ENCODE data around the gene FEZ2. TPM values are rescaled to one million over a fixed set of nuclear protein-coding genes. Genes with fewer than 3 reads are reported as not detected.

FEZ2 gene
- total and polyA plus RNA-seq, 9 of the 15 experiments (the other 6 are each of a cell fraction or from before 2014, with no cell fraction given) = 9.9 to 35.5 (median 20.1) TPM

DNA sequence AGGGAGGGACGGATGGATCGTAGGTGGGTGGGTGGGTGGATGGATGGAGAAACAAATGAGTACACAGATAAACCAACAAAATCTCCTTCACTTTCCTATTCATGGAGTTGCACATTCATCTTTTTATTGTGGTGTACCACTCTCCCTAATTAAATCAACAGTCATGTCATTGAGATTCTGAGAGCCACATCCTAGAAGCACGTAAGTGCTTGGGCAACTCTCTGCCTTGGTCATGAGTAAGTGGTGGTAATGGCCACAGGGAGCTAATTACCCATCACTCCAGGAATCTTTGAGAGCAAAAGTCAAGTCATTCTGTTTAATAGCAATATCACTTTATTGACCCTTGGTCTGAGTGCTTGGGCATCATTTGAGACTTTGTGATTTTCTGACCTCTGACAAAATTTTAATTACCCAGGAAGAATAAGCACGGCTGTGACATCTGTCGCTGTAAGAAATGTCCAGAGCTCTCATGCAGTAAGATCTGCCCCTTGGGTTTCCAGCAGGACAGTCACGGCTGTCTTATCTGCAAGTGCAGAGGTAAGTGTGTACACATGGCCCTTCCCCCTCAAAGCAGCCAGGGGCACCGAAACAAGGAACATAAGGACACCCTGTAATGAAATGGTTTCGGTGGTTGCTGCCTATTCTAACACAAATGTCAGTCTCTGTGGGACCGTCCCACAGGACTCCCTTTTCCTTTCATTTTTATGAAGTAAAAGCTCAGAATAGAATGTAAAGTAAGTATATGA is 85.9 kb downstream of the FEZ2 start (continued):
- TF ChIP-seq, protein P1, sequence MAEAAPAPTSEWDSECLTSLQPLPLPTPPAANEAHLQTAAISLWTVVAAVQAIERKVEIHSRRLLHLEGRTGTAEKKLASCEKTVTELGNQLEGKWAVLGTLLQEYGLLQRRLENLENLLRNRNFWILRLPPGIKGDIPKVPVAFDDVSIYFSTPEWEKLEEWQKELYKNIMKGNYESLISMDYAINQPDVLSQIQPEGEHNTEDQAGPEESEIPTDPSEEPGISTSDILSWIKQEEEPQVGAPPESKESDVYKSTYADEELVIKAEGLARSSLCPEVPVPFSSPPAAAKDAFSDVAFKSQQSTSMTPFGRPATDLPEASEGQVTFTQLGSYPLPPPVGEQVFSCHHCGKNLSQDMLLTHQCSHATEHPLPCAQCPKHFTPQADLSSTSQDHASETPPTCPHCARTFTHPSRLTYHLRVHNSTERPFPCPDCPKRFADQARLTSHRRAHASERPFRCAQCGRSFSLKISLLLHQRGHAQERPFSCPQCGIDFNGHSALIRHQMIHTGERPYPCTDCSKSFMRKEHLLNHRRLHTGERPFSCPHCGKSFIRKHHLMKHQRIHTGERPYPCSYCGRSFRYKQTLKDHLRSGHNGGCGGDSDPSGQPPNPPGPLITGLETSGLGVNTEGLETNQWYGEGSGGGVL (CRISPR knock-in tag; IDR thresholded peaks at IDR 0.05) = no peak
- TF ChIP-seq ETV1 (tag; conservative IDR thresholded peaks at IDR 0.05; ENCODE audit: low read depth) (no peak), FOXM1 (IDR thresholded peaks at IDR 0.05; ENCODE audit: low read depth) (0 out of 2 replicates have a peak, but pooled peaks have one; percentile 30), FOXM1 (CRISPR knock-in tag; IDR thresholded peaks at IDR 0.05; ENCODE audit: low read depth) (no peak), NFIC (IDR thresholded peaks at IDR 0.05) (peak; percentile 52), CREB1 (IDR thresholded peaks at IDR 0.05) (0 out of 2 replicates have a peak, but pooled peaks have one; percentile 23), CREB1 (CRISPR knock-in tag; IDR thresholded peaks at IDR 0.05) (no peak), FOXA1 (IDR thresholded peaks at IDR 0.05; ENCODE audit: borderline replicate concordance) (peak; percentile 77), PURB (CRISPR knock-in tag; IDR thresholded peaks at IDR 0.05; ENCODE audit: low read depth) (no peak), CXXC5 (CRISPR knock-in tag; IDR thresholded peaks at IDR 0.05) (peak; percentile 59), STAT5A (IDR thresholded peaks at IDR 0.05; ENCODE audit: borderline replicate concordance, low read length) (peak; percentile 48), DPF2 (IDR thresholded peaks at IDR 0.05) (peak; percentile 77), ARID1B (IDR thresholded peaks at IDR 0.05) (peak; percentile 88), ZNF57 (CRISPR knock-in tag; IDR thresholded peaks at IDR 0.05) (no peak), DIDO1 (tag; IDR thresholded peaks at IDR 0.05; ENCODE audit: low read depth) (0 out of 2 replicates have a peak, but pooled peaks have one; percentile 32), MAFG (tag; conservative IDR thresholded peaks at IDR 0.05) (no peak), MTA2 (IDR thresholded peaks at IDR 0.05; ENCODE audit: low read depth) (peak; percentile 75), RBM15 (IDR thresholded peaks at IDR 0.05; ENCODE audit: insufficient read depth, low read length) (no peak)
- TF ChIP-seq, protein P2, sequence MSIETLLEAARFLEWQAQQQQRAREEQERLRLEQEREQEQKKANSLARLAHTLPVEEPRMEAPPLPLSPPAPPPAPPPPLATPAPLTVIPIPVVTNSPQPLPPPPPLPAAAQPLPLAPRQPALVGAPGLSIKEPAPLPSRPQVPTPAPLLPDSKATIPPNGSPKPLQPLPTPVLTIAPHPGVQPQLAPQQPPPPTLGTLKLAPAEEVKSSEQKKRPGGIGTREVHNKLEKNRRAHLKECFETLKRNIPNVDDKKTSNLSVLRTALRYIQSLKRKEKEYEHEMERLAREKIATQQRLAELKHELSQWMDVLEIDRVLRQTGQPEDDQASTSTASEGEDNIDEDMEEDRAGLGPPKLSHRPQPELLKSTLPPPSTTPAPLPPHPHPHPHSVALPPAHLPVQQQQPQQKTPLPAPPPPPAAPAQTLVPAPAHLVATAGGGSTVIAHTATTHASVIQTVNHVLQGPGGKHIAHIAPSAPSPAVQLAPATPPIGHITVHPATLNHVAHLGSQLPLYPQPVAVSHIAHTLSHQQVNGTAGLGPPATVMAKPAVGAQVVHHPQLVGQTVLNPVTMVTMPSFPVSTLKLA (conservative IDR thresholded peaks at IDR 0.05) = 0 out of 4 replicates have a peak, but pooled peaks of 1 of the 2 experiments have one; percentile 26
- TF ChIP-seq, protein P3, sequence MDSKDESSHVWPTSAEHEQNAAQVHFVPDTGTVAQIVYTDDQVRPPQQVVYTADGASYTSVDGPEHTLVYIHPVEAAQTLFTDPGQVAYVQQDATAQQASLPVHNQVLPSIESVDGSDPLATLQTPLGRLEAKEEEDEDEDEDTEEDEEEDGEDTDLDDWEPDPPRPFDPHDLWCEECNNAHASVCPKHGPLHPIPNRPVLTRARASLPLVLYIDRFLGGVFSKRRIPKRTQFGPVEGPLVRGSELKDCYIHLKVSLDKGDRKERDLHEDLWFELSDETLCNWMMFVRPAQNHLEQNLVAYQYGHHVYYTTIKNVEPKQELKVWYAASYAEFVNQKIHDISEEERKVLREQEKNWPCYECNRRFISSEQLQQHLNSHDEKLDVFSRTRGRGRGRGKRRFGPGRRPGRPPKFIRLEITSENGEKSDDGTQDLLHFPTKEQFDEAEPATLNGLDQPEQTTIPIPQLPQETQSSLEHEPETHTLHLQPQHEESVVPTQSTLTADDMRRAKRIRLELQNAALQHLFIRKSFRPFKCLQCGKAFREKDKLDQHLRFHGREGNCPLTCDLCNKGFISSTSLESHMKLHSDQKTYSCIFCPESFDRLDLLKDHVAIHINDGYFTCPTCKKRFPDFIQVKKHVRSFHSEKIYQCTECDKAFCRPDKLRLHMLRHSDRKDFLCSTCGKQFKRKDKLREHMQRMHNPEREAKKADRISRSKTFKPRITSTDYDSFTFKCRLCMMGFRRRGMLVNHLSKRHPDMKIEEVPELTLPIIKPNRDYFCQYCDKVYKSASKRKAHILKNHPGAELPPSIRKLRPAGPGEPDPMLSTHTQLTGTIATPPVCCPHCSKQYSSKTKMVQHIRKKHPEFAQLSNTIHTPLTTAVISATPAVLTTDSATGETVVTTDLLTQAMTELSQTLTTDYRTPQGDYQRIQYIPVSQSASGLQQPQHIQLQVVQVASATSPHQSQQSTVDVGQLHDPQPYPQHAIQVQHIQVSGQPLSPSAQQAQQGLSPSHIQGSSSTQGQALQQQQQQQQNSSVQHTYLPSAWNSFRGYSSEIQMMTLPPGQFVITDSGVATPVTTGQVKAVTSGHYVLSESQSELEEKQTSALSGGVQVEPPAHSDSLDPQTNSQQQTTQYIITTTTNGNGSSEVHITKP (IDR thresholded peaks at IDR 0.05; ENCODE audit: partially characterized antibody) = peak; percentile 39
- TF ChIP-seq, protein P4, sequence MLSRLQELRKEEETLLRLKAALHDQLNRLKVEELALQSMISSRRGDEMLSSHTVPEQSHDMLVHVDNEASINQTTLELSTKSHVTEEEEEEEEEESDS (CRISPR knock-in tag; IDR thresholded peaks at IDR 0.05) = no peak

All from K562 (cell line).